CD4-positive, alpha-beta T cell treated with Interferon alpha-2 for 1 hour (primary cell): ENCODE data around the gene DCLK1.

Experiments
- DNase-seq, 2 donors: peaks; one replicate each; pipeline ENCODE4 v3.0.0-alpha.2; 2020 to 2022

Gene DCLK1

DNA sequence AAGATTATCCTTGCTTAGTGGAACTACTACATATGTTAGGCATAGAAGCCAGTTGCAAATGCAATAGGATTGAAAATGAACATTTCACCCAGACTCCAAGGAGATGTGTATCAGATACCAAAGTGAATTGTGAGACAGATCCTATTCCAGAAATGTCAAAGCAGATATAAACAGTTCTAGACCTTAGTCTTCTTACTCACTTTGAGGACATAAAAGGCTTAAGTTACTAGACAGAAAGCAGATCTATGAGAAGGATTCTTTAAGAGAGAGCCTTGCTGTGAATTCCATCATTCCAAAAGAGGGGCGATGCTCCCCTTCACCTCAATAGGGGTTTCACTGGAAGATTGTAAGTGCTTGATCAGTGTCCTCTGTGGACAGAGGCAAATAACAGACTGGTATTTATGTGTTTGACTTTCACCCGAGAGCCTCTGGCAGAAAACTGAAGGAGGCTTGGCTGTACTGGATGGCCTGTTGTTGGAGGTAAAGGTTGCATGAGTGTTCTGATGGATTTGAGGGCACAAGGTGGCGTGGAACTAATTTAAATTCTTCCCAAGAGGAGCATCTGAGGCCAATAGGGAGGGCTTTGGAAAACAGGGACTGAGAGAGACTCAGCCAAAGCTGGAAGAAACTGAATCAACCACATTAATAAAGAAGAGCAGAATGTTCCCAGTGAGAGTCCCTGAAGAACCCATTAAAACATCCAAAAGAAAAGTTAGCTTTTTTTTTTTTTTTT lies 194.8 kb downstream of the DCLK1 start:
- no peak for DNase-seq

GRCh38 chr13:35930665-35931631 lies 200.2 kb downstream of the DCLK1 start:
- no peak for DNase-seq

- no peak for DNase-seq
Observed at GRCh38 chr13:35927567-35928021, 203.6 kb downstream of the DCLK1 start.

- DNase-seq, result no peak
Observed at GRCh38 chr13:35926859-35927530, 204.2 kb downstream of the DCLK1 start.

- no peak for DNase-seq
Observed at GRCh38 chr13:35925669-35926068, 205.5 kb downstream of the DCLK1 start.

DNA sequence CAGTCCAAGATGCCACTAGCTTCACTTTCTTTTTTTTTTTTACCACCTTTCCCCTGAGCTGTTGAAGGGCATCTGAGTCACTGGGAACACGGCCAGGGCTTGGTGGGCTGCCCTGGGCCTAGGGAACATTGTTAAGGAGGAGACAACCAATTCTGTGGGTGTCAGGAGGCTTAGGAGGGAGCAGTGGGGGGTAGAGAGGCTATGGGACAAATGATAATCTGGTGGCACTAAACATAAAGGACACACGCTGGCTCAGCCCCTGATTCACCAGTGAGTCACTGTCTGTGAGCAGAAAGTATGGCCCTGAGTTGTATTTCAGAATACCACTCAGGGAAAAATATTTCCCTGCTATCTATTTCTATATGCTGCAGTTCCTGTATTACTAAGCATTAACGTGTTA lies 207.8 kb downstream of the DCLK1 start:
- no peak for DNase-seq

- no peak for DNase-seq
Observed at GRCh38 chr13:35920816-35921215, 210.4 kb downstream of the DCLK1 start.

- DNase-seq, result no peak
Observed at GRCh38 chr13:35917942-35918645, 213.1 kb downstream of the DCLK1 start.

GRCh38 chr13:35917252-35917941 lies 213.8 kb downstream of the DCLK1 start:
- DNase-seq, result no peak

DNA sequence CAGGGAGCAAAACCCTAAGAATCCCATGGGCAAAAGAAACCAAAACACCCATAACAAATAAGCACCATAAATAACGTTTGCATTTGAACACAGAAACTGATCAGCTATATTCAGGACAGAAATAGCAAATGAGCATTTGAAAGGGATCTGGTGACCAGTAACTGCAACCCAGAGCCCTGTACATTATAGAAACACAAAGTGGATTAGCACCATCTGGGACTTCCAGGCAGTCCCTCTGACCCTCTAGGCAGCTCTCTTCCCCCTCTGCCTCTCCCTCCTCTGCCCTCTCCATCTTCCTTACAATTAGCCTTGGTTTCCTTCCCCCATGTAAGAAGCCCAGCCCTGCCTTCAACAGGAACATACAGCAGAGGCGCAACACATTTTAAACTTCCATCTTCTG lies 215.0 kb downstream of the DCLK1 start:
- DNase-seq, result no peak

- no peak for DNase-seq
Observed at GRCh38 chr13:35914662-35915061, 216.5 kb downstream of the DCLK1 start.

DNA sequence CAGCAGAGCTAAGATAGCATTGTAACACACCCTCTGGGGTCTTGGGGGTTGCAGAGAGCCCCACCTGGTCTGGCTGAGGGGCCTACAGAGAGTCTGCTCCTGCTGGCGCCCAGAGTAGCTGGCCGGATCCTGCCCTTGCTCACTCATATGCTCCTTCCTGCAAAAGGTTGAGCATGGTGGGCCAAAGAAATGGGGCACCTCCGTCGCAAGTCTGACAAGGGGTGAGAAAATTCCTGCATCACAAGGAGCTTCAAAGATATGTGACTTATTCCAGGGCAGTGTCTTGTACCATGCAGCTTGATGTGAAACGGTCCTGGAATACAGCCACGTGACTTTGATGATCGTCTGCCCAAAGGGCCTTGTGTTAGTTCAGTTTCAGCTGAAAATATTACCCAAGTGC lies 218.3 kb downstream of the DCLK1 start:
- DNase-seq, result no peak

GRCh38 chr13:35909837-35910540 lies 221.2 kb downstream of the DCLK1 start:
- no peak for DNase-seq

- no peak for DNase-seq
Observed at GRCh38 chr13:35909091-35909490, 222.1 kb downstream of the DCLK1 start.

DNA sequence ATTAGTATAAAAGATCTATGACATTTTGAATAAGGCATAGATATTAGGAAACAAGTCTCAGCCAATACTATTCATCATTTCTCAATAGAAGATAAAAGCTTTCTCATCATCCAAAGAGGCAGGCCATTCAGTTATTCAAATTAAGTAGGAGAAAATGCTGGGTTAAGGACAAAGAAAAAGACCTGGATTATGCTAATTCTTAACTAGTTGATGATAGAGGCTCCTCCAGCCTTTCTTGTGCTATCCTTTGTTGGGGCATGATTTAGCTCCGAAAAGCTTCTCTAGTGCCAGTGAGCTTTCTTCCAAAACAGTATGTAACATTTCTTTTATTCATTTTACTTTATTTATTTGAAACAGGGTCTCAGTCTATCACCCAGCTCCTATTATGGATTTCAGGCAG lies 223.0 kb downstream of the DCLK1 start:
- no peak for DNase-seq

GRCh38 chr13:35906636-35907035 lies 224.5 kb downstream of the DCLK1 start:
- no peak for DNase-seq

- no peak for DNase-seq
Observed at GRCh38 chr13:35903075-35903474, 228.1 kb downstream of the DCLK1 start.

GRCh38 chr13:35898041-35898440 lies 233.1 kb downstream of the DCLK1 start:
- no peak for DNase-seq

- DNase-seq, result no peak
Observed at GRCh38 chr13:35894636-35895035, 236.5 kb downstream of the DCLK1 start.

DNA sequence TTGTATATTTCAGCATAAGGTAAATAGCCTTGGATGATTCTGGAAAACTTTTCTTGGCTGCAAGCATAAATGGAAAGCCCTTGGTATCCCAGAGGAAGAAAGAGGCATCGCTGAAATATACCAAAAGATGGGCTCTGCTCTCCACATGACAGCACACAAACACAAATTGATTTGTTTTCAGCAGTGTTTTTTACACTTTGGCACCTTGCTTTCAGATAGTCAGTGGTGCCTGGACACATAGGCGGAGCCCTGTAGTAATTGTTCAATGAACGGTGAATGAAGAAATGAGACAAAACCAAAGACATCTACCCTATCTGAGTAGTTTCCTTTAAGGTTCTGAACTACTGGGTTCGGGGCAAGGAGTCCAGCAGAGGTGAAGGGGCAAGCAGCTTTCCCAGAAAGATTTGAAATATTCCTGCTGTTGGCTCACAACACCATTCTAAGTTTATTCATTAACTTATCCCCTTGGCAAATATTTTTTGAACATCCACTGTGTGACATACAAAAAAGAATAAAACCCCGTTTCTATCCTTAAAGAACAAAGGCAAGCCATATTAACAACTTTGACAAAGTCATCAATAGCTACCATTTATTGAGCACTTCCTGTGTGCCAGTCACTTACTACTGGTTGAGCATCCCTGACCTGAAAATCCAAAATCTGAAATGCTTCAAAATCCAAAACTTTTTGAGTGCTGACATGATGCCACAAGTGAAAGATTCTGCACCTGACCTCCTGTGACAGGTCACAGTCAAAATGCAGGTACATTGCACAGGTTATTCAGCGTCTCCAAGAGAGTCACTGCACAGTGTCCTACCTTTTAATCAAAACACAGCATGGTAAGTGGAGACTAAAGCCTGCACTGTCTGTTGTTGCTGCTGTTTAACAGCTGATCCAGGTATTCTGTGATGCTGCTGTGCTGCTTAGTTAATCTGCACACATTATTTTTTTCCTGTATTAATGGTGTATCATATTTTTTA lies 238.1 kb downstream of the DCLK1 start:
- no peak for DNase-seq
